CD4-positive, alpha-beta T cell treated with Interleukin-12 subunit alpha and Interleukin-12 subunit beta, for 1 hour (primary cell): ENCODE results near the gene EFCAB6.

ENCODE experiments used
- DNase-seq: peaks from one replicate; pipeline ENCODE4 v3.0.0-alpha.2; 2020

Gene EFCAB6

GRCh38 chr22:43633631-43634285 is 178.3 kb downstream of the EFCAB6 start:
- DNase-seq: no peak

GRCh38 chr22:43631846-43632245 is 180.3 kb downstream of the EFCAB6 start:
- DNase-seq: no peak

GRCh38 chr22:43631201-43631600 is 180.9 kb downstream of the EFCAB6 start:
- DNase-seq: no peak

DNA sequence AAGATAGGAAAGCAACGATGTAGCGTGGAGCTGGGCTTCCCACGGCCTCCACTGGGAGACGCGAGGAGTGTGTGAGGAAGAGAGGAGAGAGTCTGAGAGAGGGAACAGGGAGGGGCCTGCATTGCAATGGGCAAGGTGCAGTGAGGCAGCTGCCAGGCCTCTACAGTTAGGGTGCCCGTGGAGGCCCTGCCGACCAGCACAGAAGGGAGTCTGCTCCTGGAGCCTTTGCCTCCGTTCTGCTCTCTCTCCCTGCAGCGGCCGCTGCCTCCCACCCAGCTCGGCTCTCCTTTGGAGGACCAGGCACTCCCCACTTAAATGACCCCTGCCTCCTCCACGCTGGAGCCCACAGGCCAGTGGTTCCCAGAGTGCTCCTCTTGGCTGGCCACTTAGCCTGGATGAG is 181.7 kb downstream of the EFCAB6 start:
- no peak for DNase-seq

GRCh38 chr22:43628250-43628649 is 183.9 kb downstream of the EFCAB6 start:
- DNase-seq: no peak

GRCh38 chr22:43627485-43628213 is 184.5 kb downstream of the EFCAB6 start:
- DNase-seq: no peak

DNA sequence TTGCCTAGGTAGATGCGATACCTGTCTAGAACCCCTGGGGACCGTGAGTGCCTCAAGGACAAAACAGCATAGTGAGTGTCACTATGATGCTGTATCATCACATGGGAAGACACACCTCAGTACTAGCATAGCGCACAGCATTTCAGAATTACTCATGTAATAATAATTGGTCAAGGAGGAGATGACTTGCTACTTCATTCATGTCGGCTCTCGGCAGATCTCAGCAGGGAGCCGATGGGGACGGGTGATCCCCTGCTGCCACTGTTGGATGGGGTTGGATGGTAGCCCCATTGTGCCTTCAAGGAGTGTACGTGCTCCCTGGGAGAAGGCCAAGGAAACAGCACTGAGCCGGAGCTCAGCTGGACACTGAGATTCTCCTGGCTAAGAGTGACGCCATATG is 186.9 kb downstream of the EFCAB6 start:
- no peak for DNase-seq

- DNase-seq: no peak
These were observed 187.7 kb downstream of the EFCAB6 start for GRCh38 chr22:43624144-43624998.

DNA sequence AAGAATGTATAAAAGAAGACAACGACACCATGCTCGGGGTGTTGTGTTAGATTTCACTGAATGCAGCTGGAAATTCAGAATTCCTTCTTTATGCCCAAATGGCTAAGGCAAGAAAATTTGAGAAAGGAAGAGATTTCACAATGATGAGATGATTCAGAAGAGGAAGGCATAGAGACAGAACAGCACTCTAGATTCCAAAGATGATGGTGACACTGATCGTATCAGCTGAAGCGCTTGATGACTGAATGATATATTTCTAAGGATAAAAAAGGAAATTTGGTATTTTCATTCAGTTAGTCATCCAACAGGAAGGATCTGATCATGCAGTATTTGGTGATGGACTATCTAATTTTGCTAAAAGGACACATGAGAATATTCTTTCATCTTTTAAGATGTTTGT is 189.2 kb downstream of the EFCAB6 start:
- DNase-seq: no peak

DNA sequence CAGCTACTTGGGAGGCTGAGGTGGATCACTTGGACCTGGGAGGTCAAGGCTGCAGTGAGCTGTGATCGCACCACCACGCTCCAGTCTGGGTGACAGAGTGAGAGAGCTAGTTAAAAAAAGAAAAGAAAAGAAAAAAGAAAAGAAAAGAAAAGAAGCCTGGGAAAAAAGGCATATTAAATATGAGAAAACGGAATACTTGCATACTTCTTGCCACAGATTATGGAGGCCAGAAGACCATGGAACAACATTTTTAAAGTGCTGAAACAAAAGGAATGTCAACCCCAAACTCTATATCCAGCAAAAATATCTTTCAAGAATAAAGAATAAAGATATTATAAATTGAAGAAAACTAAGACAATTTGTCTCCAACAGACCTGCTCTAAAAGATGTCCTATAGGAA is 191.9 kb downstream of the EFCAB6 start:
- DNase-seq: no peak

DNA sequence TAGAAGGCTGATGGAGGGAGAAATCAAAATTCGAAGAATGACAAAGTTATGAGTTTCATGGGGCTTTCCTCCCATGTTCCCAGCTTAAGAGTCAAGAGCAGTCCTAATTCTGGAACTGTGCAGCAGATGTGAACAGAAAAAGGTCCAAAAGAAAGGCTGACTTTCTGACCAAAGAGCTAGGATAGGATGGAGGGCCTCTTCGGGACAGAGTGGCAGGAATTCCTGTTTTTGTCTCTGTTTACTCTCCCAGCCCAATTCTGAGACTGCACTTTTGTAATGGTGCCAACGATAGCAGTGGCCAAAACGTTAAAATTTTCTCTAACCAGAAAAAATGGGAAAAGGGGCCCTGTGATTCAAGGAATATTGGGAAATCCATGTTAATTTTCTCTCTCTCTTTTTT is 193.6 kb downstream of the EFCAB6 start:
- no peak for DNase-seq

- no peak for DNase-seq
These were observed 195.5 kb downstream of the EFCAB6 start for GRCh38 chr22:43616645-43617044.

DNA sequence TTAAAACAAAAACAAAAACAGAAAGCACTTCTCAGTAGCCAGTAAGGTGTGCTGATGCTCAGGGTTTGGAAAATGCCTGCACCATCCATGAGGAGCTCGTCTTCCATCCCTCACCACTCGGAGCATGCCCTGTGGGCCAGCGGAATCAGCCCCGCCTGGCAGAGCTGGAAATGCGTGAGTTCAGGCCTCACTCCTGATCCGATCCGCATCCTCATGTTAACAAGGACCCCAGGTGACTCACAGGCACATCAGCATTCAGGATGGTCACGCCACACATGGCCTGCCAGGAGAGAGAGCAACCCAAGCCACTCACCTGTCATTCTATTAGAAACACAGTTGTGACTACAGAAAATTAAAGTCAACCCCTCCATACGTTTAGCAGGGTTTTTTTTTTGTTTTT is 211.8 kb downstream of the EFCAB6 start:
- no peak for DNase-seq

DNA sequence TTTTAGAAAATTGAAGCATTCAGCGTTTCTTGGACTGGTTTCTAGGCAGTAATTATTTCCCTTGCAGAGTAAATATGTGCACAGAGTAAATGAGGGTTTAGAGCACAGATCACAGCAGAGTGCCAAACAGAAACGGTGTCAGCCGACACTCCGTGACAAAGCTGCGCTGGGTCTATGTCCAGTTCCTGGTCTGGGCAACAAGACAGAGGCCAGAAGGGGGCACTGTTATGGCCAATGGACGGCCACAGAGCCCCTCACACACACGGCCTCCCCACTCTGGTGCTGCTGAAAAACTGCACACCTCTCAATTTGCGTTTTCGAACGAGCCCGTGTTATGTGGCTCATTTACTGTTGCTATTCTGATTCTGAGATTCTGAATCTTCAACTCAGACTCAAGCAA is 219.6 kb downstream of the EFCAB6 start:
- DNase-seq: no peak

DNA sequence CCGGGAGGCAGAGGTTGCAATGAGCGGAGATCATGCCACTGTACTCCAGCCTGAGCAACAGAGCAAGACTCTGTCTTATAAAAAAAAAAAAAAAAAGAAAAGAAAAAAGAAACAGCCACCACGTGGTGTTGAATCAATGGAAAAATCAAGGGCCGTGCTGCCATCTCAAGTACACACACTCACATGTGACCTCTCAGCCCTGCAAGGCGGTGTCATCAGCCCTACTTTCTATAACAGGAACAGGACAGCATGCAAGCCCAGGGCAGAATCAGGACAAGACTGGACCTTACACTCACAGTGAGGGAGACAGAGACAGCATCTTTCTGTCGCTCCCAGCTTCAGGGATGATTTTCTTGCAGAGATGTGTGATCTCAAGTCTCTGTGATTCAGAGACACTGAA is 220.7 kb downstream of the EFCAB6 start:
- no peak for DNase-seq

DNA sequence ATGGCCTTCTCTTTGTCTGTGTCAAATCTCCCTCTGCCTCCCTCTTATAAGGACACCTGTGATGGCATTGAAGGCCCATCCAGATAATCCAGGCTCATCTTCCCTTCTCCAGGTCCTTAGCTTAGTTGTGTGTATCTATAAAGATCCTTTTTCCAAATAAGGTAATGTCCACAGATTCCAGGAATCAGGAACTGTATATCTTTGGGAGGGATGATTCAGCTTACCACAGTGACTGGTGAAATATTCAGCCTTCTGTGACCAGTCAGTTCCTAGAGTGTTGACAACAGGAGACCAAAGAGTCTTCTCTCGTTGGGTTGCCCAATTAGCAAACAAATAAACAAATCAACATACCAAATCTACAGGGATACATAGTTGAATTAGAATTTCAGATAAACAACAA is 224.5 kb downstream of the EFCAB6 start:
- no peak for DNase-seq

DNA sequence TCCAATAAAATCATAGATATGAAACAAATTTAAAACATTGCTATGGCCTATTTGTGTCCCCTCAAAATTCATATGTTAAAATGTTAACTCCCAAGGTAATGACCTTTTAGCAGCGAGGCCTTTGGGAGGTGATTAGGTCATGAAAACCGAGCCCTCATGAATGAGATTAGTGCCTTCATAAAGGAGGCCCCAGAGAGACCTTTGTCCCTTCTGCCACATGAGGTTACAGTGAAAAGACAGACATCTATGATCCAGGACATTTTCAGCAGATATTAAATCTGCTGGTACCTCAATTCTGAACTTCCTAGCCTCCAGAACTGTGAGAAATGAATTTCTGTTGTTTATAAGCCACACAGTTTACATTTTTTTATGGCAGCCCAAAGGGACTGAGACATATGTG is 228.6 kb downstream of the EFCAB6 start:
- DNase-seq: no peak

GRCh38 chr22:43582394-43582793 is 229.7 kb downstream of the EFCAB6 start:
- DNase-seq: no peak

DNA sequence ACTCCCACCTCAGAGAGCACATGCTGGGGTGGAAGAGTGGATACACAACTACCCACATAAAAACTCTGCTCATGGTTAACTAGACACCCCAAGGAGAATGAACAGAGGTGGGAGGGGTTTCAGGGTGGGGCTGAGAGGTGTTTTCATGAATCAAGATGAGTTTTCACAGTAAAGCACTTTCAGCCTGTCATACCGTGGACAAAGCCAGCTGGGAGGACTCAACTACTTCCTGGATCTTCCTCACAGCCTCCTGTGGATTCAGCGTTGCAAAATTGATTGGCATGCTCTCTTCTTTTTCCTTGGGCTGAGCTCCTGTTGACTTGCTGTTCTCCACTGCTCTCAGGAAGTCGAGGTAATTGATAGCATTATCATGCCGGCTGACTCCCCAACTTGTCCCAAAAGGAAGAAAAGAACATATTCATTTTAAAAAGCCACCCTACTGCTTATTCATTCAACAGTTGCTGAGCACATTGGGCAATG is 231.8 kb downstream of the EFCAB6 start:
- DNase-seq: no peak

DNA sequence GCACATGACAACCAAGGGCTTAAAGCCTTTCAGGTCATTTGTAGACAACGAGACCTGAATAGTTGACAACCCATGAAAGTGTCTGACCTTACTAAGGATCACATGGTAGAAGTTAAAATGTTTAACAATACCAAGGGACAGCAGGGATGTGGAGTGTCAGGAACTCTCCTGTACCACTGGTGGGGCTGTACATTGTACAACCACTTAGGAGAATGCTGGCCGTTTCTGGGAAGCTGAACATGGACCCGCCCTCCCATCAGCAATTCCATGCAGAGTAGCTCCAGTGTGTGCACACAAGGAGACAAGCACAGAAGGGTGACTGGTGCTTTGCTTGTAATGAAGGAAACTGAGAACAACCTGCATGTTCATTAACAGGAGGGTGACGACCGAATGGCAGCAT is 237.4 kb downstream of the EFCAB6 start:
- no peak for DNase-seq

- DNase-seq: no peak
These were observed 239.4 kb downstream of the EFCAB6 start for GRCh38 chr22:43572710-43573109.

GRCh38 chr22:43571181-43571580 is 240.9 kb downstream of the EFCAB6 start:
- DNase-seq: no peak

DNA sequence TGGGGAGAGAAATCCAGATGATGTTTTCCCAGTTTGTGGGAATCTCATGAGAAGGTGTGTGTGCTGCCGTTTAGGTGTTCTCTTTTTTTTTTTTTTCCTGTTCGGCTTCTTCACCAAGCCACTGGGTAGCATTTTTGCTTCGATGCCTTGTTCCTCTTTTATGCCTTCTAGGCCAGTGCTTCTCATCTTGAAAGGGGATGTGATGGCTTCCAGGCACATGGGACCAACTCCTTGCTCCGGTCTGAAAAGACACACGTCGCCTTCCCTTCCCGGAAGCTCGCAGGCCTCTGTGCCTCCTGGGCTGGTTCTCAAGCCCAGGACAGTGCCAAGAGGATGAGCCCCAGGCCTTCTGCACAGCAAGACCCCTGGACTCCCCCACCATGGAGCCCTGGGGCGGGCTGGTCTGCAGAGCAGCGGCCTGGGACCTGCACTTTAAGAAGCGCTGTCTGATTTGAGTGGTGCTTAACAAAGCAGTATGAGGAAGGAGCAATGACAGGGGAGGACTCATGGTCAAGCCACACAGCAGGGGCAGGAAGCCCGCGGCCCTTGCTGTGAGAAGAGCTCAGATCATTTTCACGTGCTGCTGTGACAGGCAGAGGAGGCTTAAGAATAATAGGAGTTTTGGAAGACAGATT is 241.5 kb downstream of the EFCAB6 start:
- DNase-seq: no peak
